BLaER1 (cell line): ENCODE measurements around the gene CACNA1H.
"Not testable (repeated sequence)": the region's sequence is repeated elsewhere in the genome, so short reads cannot be mapped to it uniquely, and the experiment has no call there.

Source experiments
- H3K27ac ChIP-seq: shearing (Covaris generic); formaldehyde crosslinking; 2 replicates; pipeline ENCODE4 v1.8.1; 2022
- H3K27me3 ChIP-seq: shearing (Covaris generic); formaldehyde crosslinking; 2 replicates; pipeline ENCODE4 v1.8.1; 2022
- H3K36me3 ChIP-seq: shearing (Covaris generic); formaldehyde crosslinking; 2 replicates; pipeline ENCODE4 v1.8.1; 2022
- H3K4me1 ChIP-seq: shearing (Covaris generic); formaldehyde crosslinking; 2 replicates; pipeline ENCODE4 v1.8.1; 2022
- H3K4me2 ChIP-seq: shearing (Covaris generic); formaldehyde crosslinking; 2 replicates; pipeline ENCODE4 v1.8.1; 2022
- H3K4me3 ChIP-seq: shearing (Covaris generic); formaldehyde crosslinking; 2 replicates; pipeline ENCODE4 v1.8.1; 2022
- H3K9ac ChIP-seq: shearing (Covaris generic); formaldehyde crosslinking; 2 replicates; pipeline ENCODE4 v1.8.1; 2022
- H3K9me3 ChIP-seq: shearing (Covaris generic); formaldehyde crosslinking; 2 replicates; pipeline ENCODE4 v1.8.1; 2022
- H4K20me1 ChIP-seq: shearing (Covaris generic); formaldehyde crosslinking; 2 replicates; pipeline ENCODE4 v1.8.1; 2022
- Cebpa-rat ChIP-seq: shearing (Covaris generic); IDR thresholded peaks from 2 replicates; pipeline ENCODE4 v1.8.1; 2022

CACNA1H gene

DNA sequence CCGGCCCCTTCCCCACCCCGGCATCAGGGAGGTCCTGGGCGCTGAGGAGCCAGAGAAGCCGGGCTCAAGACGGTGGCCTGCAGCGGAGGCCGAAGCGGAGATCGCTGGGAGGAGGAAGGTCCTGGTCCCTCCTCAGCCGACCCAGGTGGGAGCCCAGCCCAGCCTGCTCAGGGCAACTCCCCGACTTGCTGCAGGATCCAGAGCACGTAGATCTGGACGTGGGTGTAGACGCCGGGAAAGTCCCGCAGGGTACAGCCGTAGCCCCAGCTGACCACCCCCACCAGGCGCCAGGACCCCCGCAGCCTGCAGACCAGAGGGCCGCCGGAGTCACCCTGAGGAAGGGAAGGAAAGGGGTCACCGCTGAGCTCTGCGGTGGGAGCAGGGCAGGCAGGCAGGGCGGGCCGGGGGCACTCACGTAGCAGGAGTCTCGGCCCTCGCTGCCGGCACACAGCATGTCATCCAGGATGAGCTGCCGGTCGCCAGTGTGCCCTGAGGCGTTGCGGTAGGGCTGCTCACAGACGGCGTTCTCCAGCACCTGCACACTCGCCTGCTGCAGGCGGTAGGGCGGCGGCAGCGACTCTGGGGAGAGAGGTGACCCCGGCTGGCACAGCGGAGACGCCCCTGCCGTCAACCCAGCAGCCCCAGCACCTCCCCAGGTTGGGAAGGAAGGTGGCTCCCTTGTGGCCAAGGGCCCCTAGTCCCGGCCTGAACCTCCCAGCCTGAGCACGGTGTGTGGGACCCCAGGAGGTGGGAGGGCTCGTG is 108.4 kb downstream of the CACNA1H start:
- Histone ChIP-seq H3K9me3 (no peaks in the 10 kb centered on the region; the same call in 1 of the 2 replicates), H3K4me2 (no peak overlapping the region), H3K9ac (no peak overlapping the region), H3K36me3 (no peaks in the 10 kb centered on the region), H3K27ac (no peak overlapping the region), H3K4me1 (peaks cover 13% of the 10 kb centered on the region; the same call in 1 of the 2 replicates), H3K4me3 (no peak overlapping the region), H3K27me3 (peaks cover 73% of the 10 kb centered on the region), H4K20me1 (peaks cover 57% of the 10 kb centered on the region)
- TF ChIP-seq Cebpa-rat = no peak

DNA sequence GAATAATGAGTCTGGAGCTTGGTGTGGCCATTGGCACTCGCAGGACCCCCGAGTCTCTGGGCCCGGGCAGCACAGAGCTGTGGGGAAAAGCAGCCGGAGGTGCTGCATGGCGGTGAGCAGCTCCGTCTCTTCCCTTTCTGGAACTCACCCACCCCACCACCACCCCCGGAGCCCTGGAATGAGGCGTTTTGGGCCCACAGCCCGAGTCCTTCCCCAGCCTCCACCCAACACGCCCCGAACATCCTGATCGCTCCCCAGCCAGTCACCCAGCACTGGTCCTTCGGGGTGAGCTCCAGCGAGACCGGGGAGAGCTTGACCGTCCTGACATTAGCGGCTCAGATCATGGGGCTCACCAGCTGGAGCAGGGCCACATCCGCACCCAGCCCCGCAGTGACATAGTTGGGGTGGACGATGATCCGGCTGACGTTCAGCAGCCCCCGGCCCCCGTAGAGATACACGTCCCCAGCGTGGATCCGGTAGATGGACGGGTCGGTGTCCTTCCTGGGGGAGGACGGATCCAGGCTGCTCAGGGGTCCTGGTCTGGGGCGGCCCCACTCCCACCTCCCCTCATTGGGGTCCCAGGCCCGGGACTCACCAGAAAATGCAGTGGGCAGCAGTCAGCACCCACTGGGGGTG is 109.4 kb downstream of the CACNA1H start:
- TF ChIP-seq Cebpa-rat = no peak
- Histone ChIP-seq H3K9me3 (no peaks in the 10 kb centered on the region; the same call in 1 of the 2 replicates), H3K36me3 (no peaks in the 10 kb centered on the region), H3K4me1 (peaks cover 13% of the 10 kb centered on the region; the same call in 1 of the 2 replicates), H3K4me3 (no peak overlapping the region), H4K20me1 (peaks cover 49% of the 10 kb centered on the region), H3K27ac (no peak overlapping the region), H3K27me3 (peaks cover 63% of the 10 kb centered on the region), H3K9ac (no peak overlapping the region), H3K4me2 (no peak overlapping the region)

DNA sequence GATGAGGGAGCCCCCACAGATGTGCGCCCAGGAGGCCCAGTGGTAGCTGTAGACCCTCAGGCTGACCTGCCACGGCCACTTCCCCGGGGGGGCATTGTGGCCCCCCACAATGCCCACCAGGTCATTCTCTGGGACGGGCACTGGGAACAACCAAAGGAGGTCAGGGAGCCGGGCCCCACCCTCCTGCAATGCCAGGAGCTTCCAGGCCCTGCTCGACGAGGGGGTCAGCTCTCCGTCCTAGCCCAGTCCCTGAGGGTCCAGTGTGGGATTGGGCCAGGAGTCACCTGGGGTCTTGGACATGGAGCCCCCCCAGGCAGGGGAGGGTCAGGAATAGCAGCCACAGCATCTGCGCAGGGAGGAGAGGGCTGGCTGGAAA is 109.9 kb downstream of the CACNA1H start:
- no peak overlapping the region for H3K4me3 ChIP-seq
- H3K27me3 ChIP-seq = peaks cover 58% of the 10 kb centered on the region
- H3K4me1 ChIP-seq = peaks cover 13% of the 10 kb centered on the region; the same call in 1 of the 2 replicates
- peaks cover 44% of the 10 kb centered on the region for H4K20me1 ChIP-seq
- no peaks in the 10 kb centered on the region for H3K36me3 ChIP-seq
- H3K9ac ChIP-seq = no peak overlapping the region
- H3K27ac ChIP-seq = no peak overlapping the region
- no peak overlapping the region for H3K4me2 ChIP-seq
- H3K9me3 ChIP-seq = no peaks in the 10 kb centered on the region; the same call in 1 of the 2 replicates
- no peak for TF ChIP-seq Cebpa-rat

DNA sequence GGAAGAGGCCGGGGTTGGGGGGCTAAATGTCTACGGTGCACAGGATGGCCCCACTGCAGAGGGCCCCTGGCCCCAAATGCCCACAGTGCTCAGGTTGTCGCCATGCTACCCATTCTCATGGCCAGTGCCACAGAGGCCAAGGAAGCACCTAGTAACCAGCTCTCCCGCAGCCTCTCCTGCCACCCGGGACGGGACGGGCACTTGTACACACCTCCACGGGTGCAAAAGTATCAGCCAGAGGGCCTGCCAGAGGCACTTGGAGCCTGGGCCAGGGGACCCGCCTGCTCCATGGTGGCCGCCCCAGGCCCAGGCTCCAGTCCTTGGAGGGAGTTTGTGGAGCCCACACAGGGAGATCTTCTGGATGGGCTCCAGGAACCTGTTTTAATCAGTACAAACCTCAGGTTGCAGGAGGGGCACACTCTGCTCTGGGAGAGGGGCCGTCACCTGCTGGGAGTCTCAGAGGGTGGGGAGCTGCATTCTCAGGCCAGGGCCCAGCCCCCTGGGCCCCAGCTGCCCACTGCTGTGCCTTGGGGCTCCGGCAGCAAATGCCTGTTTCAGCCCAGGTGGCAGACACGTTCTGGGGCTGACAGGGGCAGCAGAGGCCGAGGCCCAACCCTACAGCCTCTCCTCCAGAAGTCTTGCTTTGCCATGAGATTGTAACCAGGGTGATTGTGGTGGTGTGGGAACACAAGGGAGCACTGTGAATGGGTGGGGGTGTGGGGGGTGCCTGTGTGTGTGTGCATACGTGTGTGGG is 110.9 kb downstream of the CACNA1H start:
- no peak overlapping the region for H3K27ac ChIP-seq

DNA sequence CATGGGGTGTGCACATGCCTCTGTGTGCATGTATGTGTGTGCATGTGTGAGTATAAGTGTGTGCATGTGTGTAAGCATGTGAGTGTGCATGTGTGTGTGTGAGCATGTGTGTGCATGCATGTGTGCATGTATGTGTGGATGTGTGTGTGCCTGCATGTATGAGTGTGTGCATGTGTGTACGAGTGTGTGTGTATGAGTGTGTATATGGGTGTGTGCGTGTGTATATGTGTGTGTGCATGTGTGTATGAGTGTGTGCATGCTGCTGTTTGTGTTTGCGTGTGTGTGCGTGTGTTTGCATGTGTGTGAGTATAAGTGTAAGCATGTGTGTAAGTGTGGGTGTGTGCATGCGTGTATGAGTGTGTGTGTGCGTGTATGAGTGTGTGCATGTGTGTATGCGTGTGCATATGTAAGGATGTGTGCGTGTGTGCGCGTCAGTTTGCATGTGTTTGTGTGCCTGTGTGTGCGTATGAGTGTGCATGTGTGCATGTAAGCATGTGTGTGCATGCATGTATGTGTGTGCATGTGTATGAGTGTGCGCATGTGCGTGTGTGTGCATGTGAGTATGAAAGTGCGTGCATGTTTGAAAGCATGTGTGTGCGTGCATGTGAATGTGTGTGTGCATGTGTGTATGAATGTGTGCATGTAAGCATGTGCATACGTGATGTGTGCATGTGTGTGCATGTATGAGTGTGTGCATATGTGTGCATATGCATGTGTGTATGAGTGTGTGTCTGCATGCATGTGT is 111.6 kb downstream of the CACNA1H start:
- no peak overlapping the region for H3K4me3 ChIP-seq
- peaks cover 34% of the 10 kb centered on the region for H4K20me1 ChIP-seq
- no peak overlapping the region for H3K4me2 ChIP-seq
- no peak for TF ChIP-seq Cebpa-rat
- no peak overlapping the region for H3K27ac ChIP-seq
- no peak overlapping the region for H3K9ac ChIP-seq
- H3K27me3 ChIP-seq = peaks cover 44% of the 10 kb centered on the region
- peaks cover 5% of the 10 kb centered on the region; the same call in 1 of the 2 replicates for H3K4me1 ChIP-seq
- no peaks in the 10 kb centered on the region for H3K36me3 ChIP-seq
- H3K9me3 ChIP-seq = no peaks in the 10 kb centered on the region; the same call in 1 of the 2 replicates

More for the DNA sequence above, 110.9 kb downstream of the CACNA1H start:
- Histone ChIP-seq H3K4me1 (peaks cover 13% of the 10 kb centered on the region; the same call in 1 of the 2 replicates), H3K9me3 (no peaks in the 10 kb centered on the region; the same call in 1 of the 2 replicates), H3K27me3 (peaks cover 52% of the 10 kb centered on the region), H3K4me2 (no peak overlapping the region), H3K4me3 (no peak overlapping the region), H4K20me1 (peaks cover 39% of the 10 kb centered on the region), H3K9ac (no peak overlapping the region), H3K36me3 (no peaks in the 10 kb centered on the region)
- TF ChIP-seq Cebpa-rat = no peak

DNA sequence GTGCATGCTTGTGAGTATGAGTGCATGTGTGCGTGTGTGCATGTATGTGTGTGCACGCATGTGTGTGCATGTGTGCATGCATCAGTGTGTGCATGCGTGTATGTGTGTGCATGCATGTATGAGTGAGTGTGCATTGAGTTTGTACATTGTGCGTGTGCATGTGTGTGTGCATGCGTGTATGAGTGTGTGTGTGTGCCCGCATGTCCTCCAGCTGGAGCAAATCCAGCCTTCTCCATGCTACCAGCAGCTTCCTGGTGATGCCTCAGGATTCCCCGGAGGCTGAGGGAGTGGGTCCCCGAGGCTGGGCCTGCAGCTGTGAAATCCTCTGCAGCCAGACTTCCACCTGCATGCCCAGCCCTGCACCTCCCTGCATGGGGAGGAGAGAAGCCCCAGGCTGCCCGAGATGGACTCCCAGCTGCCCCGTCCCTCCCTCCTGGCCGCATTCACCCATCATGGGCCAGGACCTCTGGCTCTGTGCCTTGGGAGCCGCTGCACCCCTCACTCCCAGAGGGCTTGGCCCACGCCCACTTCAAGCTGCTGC is 112.3 kb downstream of the CACNA1H start:
- Histone ChIP-seq H3K36me3 (no peaks in the 10 kb centered on the region), H3K27ac (no peak overlapping the region), H3K4me1 (peaks cover 5% of the 10 kb centered on the region; the same call in 1 of the 2 replicates), H3K9ac (no peak overlapping the region), H3K9me3 (no peaks in the 10 kb centered on the region; the same call in 1 of the 2 replicates), H3K27me3 (peaks cover 38% of the 10 kb centered on the region), H4K20me1 (peaks cover 28% of the 10 kb centered on the region), H3K4me3 (no peak overlapping the region), H3K4me2 (no peak overlapping the region)
- no peak for TF ChIP-seq Cebpa-rat

DNA sequence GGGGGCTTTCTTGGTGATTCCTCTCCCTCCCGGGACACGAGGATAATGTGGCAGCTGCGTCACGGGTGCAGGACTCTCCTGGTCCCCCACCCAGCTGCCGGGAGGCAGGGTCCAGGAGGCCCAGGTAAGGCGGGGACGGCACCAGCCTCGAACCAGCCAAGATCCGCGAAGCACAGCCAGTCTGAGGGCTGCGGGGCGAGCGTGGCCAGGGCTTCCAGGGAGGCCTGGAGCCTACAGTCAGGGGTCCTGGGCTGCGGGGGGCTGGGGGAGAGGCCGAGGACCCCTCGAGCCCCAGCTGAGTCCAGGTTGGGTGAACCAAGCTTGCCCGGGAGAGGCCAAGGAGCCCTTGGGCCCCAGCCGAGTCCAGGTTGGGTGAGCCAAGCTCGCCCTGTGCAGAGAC is 112.9 kb downstream of the CACNA1H start:
- Histone ChIP-seq H3K4me1 (peaks cover 5% of the 10 kb centered on the region; the same call in 1 of the 2 replicates), H4K20me1 (peaks cover 22% of the 10 kb centered on the region), H3K4me3 (no peak overlapping the region), H3K9ac (no peak overlapping the region), H3K9me3 (no peaks in the 10 kb centered on the region; the same call in 1 of the 2 replicates), H3K4me2 (no peak overlapping the region), H3K27me3 (peaks cover 31% of the 10 kb centered on the region), H3K27ac (no peak overlapping the region), H3K36me3 (no peaks in the 10 kb centered on the region)
- no peak for TF ChIP-seq Cebpa-rat

DNA sequence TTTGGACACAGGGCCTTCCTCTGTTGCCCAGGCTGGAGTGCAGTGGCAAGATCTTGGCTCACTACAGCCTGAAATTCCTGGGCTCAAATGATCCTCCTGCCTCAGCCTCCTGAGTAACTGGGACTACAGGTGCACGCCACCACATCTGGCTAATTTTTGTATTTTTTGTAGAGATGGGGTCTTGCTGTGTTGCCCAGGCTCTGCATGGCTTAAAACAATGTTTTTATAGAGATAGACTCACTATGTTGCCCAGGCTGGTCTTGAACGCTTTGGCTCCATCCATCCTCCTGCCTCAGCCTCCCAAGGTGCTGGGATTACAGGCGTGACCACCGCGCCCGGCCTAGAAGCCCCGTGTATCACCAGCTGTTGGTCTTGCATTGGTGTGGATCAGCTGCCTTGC is 116.5 kb downstream of the CACNA1H start:
- H4K20me1 ChIP-seq, H3K9ac ChIP-seq, H3K4me2 ChIP-seq, H3K9me3 ChIP-seq, H3K27ac ChIP-seq, H3K27me3 ChIP-seq, H3K36me3 ChIP-seq, H3K4me3 ChIP-seq: not testable (repeated sequence)
- H3K4me1 ChIP-seq = peaks cover 14% of the 10 kb centered on the region

DNA sequence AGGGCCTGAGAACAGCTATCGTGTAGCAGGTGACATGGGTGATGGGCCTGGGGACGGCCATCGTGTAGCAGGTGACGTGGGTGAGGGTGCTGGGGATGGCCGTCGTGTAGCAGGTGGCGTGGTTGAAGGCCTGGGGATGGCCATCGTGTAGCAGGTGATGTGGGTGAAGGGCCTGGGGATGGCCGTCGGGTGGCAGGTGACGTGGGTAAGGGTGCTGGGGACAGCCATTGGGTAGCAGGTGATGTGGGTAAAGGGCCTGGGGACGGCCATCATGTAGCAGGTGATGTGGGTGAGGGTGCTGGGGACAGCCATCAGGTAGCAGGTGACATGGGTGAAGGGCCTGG is 118.4 kb downstream of the CACNA1H start:
- Histone ChIP-seq H3K9ac (no peak overlapping the region), H3K9me3 (no peaks in the 10 kb centered on the region), H3K27ac (no peak overlapping the region)

More for the DNA sequence above, 118.4 kb downstream of the CACNA1H start:
- Histone ChIP-seq H3K4me2 (peak overlapping the region; percentile 50), H3K4me3 (no peak overlapping the region), H4K20me1 (no peaks in the 10 kb centered on the region), H3K27me3 (0 out of 2 replicates have a peak, but pooled peaks cover 3% of the 10 kb centered on the region), H3K4me1 (peaks cover 14% of the 10 kb centered on the region), H3K36me3 (no peaks in the 10 kb centered on the region)
- TF ChIP-seq Cebpa-rat = no peak
